GM12878 (cell line): Measurements from ENCODE around the gene PITPNC1. TPM values are rescaled to one million over a fixed set of nuclear protein-coding genes. Genes with fewer than 3 reads are reported as not detected.

Source experiments
- ATAC-seq: fragments of 200-7000 bp; cut with Tn5 transposase; 3 replicates; pipeline ENCODE4 v1.9.1; 2020; ENCODE audit warnings: mild to moderate bottlenecking, moderate library complexity
- BruUV-seq: library from RNA; stranded (reverse); fragments of 400-500 nt; replicated peaks from 2 replicates; lab custom pipeline; 2021; lab: Mats Ljungman, UMichigan
- CTCF ChIA-PET: fragments of 300-600 bp; sonication (Branson Sonifier 250); formaldehyde crosslinking; extraction: SDS; loops from one replicate; lab custom pipeline; 2021; ENCODE audit warnings: inconsistent platforms; lab: Yijun Ruan, JAX
- POLR2A ChIA-PET: fragments of 350-600 bp; formaldehyde crosslinking; extraction: SDS; loops from one replicate; lab custom pipeline; 2021; ENCODE audit warnings: inconsistent platforms; lab: Charles Lee
- RAD21 ChIA-PET: fragments of 300-600 bp; sonication (Branson Sonifier 250); formaldehyde crosslinking; loops from one replicate; lab custom pipeline; 2023; ENCODE audit warnings: antibody characterized with exemption; ENCODE audit not compliant: unreplicated experiment; lab: Charles Lee
- SMC1A ChIA-PET: fragments of 300-600 bp; sonication (Branson Sonifier 250); formaldehyde crosslinking; loops from one replicate; lab custom pipeline; 2023; ENCODE audit not compliant: unreplicated experiment, uncharacterized antibody; lab: Charles Lee
- DNase-seq: peaks from one replicate; pipeline ENCODE4 v3.0.0-alpha.2; 2011; ENCODE audit warnings: low read depth, low spot score
- FAIRE-seq: peaks from 3 replicates; lab custom pipeline; 2011; peaks lifted over from hg19 to GRCh38; lab: Jason Lieb, UNC
- H2AFZ ChIP-seq: 2 replicates; pipeline ENCODE4 v1.6.0; 2011; ENCODE audit warnings: low read depth, low read length, control low read depth; ENCODE audit not compliant: control insufficient read depth
- H3K27ac ChIP-seq: 2 replicates; pipeline ENCODE4 v1.5.1; 2011; ENCODE audit warnings: control low read depth; ENCODE audit not compliant: control insufficient read depth, insufficient read depth
- H3K27me3 ChIP-seq, 2 experiments: replicated peaks in 1 of 2; 2 replicates each; pipeline versions ENCODE4 v1.6.0 to v1.6.1; 2011; ENCODE audit warnings: low read length in 1 of 2; ENCODE audit not compliant: control insufficient read depth in 2 of 2, insufficient read depth in 2 of 2
- H3K36me3 ChIP-seq, 2 experiments: 2 replicates each; pipeline ENCODE4 v1.5.1; 2011; ENCODE audit warnings: low read length in 1 of 2; ENCODE audit not compliant: control insufficient read depth in 2 of 2, insufficient read depth in 2 of 2
- H3K4me1 ChIP-seq: 2 replicates; pipeline ENCODE4 v1.6.1; 2011; ENCODE audit warnings: mild to moderate bottlenecking, low read length, moderate library complexity, mixed read lengths; ENCODE audit not compliant: control insufficient read depth, insufficient read depth
- H3K4me2 ChIP-seq: 2 replicates; pipeline ENCODE4 v1.6.0; 2011; ENCODE audit warnings: control low read depth; ENCODE audit not compliant: control insufficient read depth, insufficient read depth
- H3K4me3 ChIP-seq: fragments of 200-600 bp; sonication (generic); 2 replicates; pipeline ENCODE4 v1.5.1; 2016
- H3K79me2 ChIP-seq: 2 replicates; pipeline ENCODE4 v1.6.0; 2011; ENCODE audit warnings: low read length; ENCODE audit not compliant: control insufficient read depth, insufficient read depth
- H3K9ac ChIP-seq: 2 replicates; pipeline ENCODE4 v1.8.0; 2011; ENCODE audit warnings: low read length, control low read depth, mixed read lengths; ENCODE audit not compliant: control insufficient read depth, insufficient read depth
- H3K9me3 ChIP-seq: replicated peaks from 3 replicates; pipeline ENCODE4 v1.5.1; 2011; ENCODE audit warnings: mild to moderate bottlenecking, low read length; ENCODE audit not compliant: control insufficient read depth, insufficient read depth
- H4K20me1 ChIP-seq: 2 replicates; pipeline ENCODE4 v1.6.0; 2011; ENCODE audit not compliant: control insufficient read depth, insufficient read depth
- ATF7 ChIP-seq: fragments of 450-650 bp; IDR thresholded peaks from 2 replicates; pipeline ENCODE4 v1.6.1; 2016; ENCODE audit warnings: low read depth, mild to moderate bottlenecking
- CBFB ChIP-seq: IDR thresholded peaks from 2 replicates; pipeline ENCODE4 v1.6.1; 2016; ENCODE audit warnings: antibody characterized with exemption, low read depth
- CHD1 ChIP-seq: IDR thresholded peaks from 2 replicates; pipeline ENCODE4 v1.6.1; 2012; ENCODE audit warnings: low read depth, low read length, improper control_type of control experiment
- CREB1 ChIP-seq: IDR thresholded peaks from 2 replicates; pipeline ENCODE4 v1.6.1; 2012; ENCODE audit warnings: low read depth, mild to moderate bottlenecking, inconsistent platforms
- HDAC2 ChIP-seq: fragments of 200-600 bp; sonication (generic); IDR thresholded peaks from 2 replicates; pipeline ENCODE4 v1.6.1; 2017
- IRF4 ChIP-seq: IDR thresholded peaks from 2 replicates; pipeline ENCODE4 v1.6.1; 2011; ENCODE audit warnings: low read depth, low read length
- NFYA ChIP-seq: IDR thresholded peaks from 2 replicates; pipeline ENCODE4 v1.6.1; 2011; ENCODE audit warnings: low read depth, mild to moderate bottlenecking, low read length, improper control_type of control experiment, borderline replicate concordance
- NR2F1 ChIP-seq: fragments of 450-650 bp; conservative IDR thresholded peaks from 2 replicates; pipeline ENCODE4 v1.6.1; 2017; ENCODE audit warnings: mild to moderate bottlenecking
- NRF1 ChIP-seq: conservative IDR thresholded peaks from 2 replicates; pipeline ENCODE4 v1.6.1; 2011; ENCODE audit warnings: mild to moderate bottlenecking, low read depth, low read length, improper control_type of control experiment
- POLR2A ChIP-seq: IDR thresholded peaks from 2 replicates; pipeline ENCODE4 v1.6.1; 2011; ENCODE audit warnings: low read depth, mild to moderate bottlenecking, low read length
- RAD51 ChIP-seq: fragments of 450-650 bp; IDR thresholded peaks from 2 replicates; pipeline ENCODE4 v1.6.1; 2016; ENCODE audit warnings: moderate library complexity, mild to moderate bottlenecking, inconsistent platforms
- RFX5 ChIP-seq: IDR thresholded peaks from 2 replicates; pipeline ENCODE4 v1.6.1; 2011; ENCODE audit warnings: low read depth, low read length, improper control_type of control experiment
- SP1 ChIP-seq: IDR thresholded peaks from one replicate; pipeline ENCODE4 v1.6.1; 2011; ENCODE audit warnings: low read depth, low read length
- TARDBP ChIP-seq: IDR thresholded peaks from 2 replicates; pipeline ENCODE4 v1.6.1; 2016; ENCODE audit warnings: borderline replicate concordance
- TBL1XR1 ChIP-seq: IDR thresholded peaks from 2 replicates; pipeline ENCODE4 v1.6.1; 2012; ENCODE audit warnings: low read depth, low read length, improper control_type of control experiment
- WRNIP1 ChIP-seq: IDR thresholded peaks from 2 replicates; pipeline ENCODE4 v1.6.1; 2011; ENCODE audit warnings: low read depth, low read length, improper control_type of control experiment, borderline replicate concordance
- WGBS: methylation state at CpG from one replicate; pipeline ENCODE4 v1.1.6; 2016; ENCODE audit warnings: low lambda C conversion rate; ENCODE audit not compliant: insufficient replicate concordance, insufficient coverage; ENCODE audit errors: missing lambda C conversion rate; 5-methylcytosine and 5-hydroxymethylcytosine counted together
- in situ Hi-C: fragments of 300-500 bp; cut with MboI; formaldehyde crosslinking; loops from 9 replicates; pipeline ENCODE4 v1.14.3; 2018; ENCODE audit warnings: mixed read lengths
- intact Hi-C: fragments of 100-400 bp; cut with micrococcal nuclease; formaldehyde crosslinking; loops from one replicate; pipeline ENCODE4 v1.14.2; 2022; ENCODE audit not compliant: unreplicated experiment
- polyA plus RNA-seq, 11 experiments: library from polyadenylated mRNA; depleted of rRNA in 4 of 11; unstranded in 6 of 11; stranded (reverse) in 5 of 11; fragments of >200 nt; fragmentation: Nextera tagmentation in 4 of 11; fragmentation: Illumina TruSeq in 1 of 11; extraction: Ambion mirVana in 4 of 11; extraction: Trizol in 1 of 11; gene quantifications; 1 replicate in 1 of 11; 2 replicates in 10 of 11; pipeline versions ENCODE4 v1.2.1 to v1.2.3, GENCODE V29; 2011 to 2016; ENCODE audit warnings: inconsistent platforms in 2 of 11, missing spikeins in 2 of 11, low read depth in 1 of 11
- total RNA-seq, 4 experiments: library from RNA; depleted of rRNA in 3 of 4; stranded (reverse); fragments of >200 nt in 3 of 4; fragmentation: Illumina TruSeq in 1 of 4; extraction: Trizol in 1 of 4; gene quantifications; 2 replicates each; pipeline versions ENCODE4 v1.2.1 to v1.2.3, GENCODE V29; 2013 to 2021
- TF ChIP-seq, protein P1 (sequence below): IDR thresholded peaks from 2 replicates; pipeline ENCODE4 v1.6.1; 2011; ENCODE audit warnings: low read depth, low read length, improper control_type of control experiment, borderline replicate concordance

The PITPNC1 gene
- total and polyA plus RNA-seq, 10 of the 15 experiments (the other 5 are each of a cell fraction or from before 2014, with no cell fraction given): 12.2 to 62.4 (median 47.3) TPM

GRCh38 chr17:67605256-67605912, 228.3 kb downstream of the PITPNC1 start:
- Histone ChIP-seq H4K20me1 (no peaks in the 10 kb centered on the region), H3K4me2 (no peak overlapping the region), H3K9ac (no peak overlapping the region), H3K27me3 (no peaks in the 10 kb centered on the region), H3K79me2 (no peaks in the 10 kb centered on the region; the same call in none of the 2 replicates), H3K9me3 (no peaks in the 10 kb centered on the region), H3K4me3 (no peak overlapping the region), H3K4me1 (peaks cover 38% of the 10 kb centered on the region), H3K27ac (no peak overlapping the region), H3K36me3 (no peaks in the 10 kb centered on the region; a peak in 2 of 4 replicates), H2AFZ (no peak overlapping the region)
- 86% methylated on average over 17 of the region's 17 CpGs for WGBS
- ChIA-PET RAD21 (interaction anchor here (0.6 to 6.3 kb wide), 10 partner anchors 10 to 891 kb away, joined by 3 to 58 read pairs (median 25); no protein-coding TSS in a partner anchor), POLR2A (interaction anchor here (0.8 to 1.0 kb wide), 3 partner anchors 25 to 42 kb away, joined by 3 read pairs; no protein-coding TSS in a partner anchor), SMC1A (interaction anchor here (0.6 to 5.9 kb wide), 14 partner anchors 10 to 231 kb away, joined by 3 to 89 read pairs (median 3); no protein-coding TSS in a partner anchor), CTCF (interaction anchor here (0.8 to 10.6 kb wide), 11 partner anchors 11 to 230 kb away, joined by 3 to 163 read pairs (median 35); partner anchors contain the start of gene PITPNC1)
- TSS peak; percentile 7 for BruUV-seq
- DNase-seq (no peak), ATAC-seq (no peak), FAIRE-seq (no peak)
- intact Hi-C loops (no loop called here), in situ Hi-C loops (no loop called here)
- no peak for TF ChIP-seq IRF4

DNA sequence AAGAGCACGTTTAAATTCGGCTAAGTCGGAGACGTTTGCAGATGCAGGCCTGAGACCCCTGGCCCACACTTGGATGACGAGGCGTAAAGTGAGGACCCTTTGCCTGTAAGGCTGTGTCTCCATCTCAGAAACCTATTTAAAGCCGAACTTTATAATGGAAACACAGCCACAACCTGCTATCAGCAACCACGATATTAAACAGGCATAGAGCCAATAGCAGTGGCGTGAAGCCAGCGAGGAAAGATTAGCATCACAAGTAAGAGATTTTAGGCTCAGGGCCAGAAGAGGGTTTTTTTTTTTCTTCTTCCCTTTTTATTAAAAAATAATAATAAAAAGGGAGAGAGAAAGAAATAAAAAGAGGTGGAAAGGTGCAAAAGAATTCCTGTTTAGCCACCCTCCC, 229.4 kb downstream of the PITPNC1 start:
- ATAC-seq: no peak
- Histone ChIP-seq H3K27me3 (no peaks in the 10 kb centered on the region), H3K79me2 (no peaks in the 10 kb centered on the region; the same call in none of the 2 replicates), H3K4me1 (peaks cover 38% of the 10 kb centered on the region), H3K27ac (no peak overlapping the region), H4K20me1 (no peaks in the 10 kb centered on the region), H3K9ac (no peak overlapping the region), H3K4me2 (no peak overlapping the region), H3K36me3 (no peaks in the 10 kb centered on the region; a peak in 2 of 4 replicates), H3K4me3 (no peak overlapping the region), H3K9me3 (no peaks in the 10 kb centered on the region), H2AFZ (no peak overlapping the region)
- no peak for FAIRE-seq
- RAD21 ChIA-PET: interaction anchor here (5.8 to 6.3 kb wide), 2 partner anchors 42 to 233 kb away, joined by 41 to 58 read pairs; no protein-coding TSS in a partner anchor
- BruUV-seq: no TSS peak
- 76% methylated on average over 10 of the region's 10 CpGs for WGBS
- POLR2A ChIA-PET: interaction anchor here (0.5 kb wide), 1 partner anchor 44 kb away, joined by 7 read pairs; no protein-coding TSS in a partner anchor
- CTCF ChIA-PET: interaction anchor here (2.2 to 10.6 kb wide), 7 partner anchors 12 to 231 kb away, joined by 9 to 163 read pairs (median 37); partner anchors contain the start of gene PITPNC1
- in situ Hi-C loops (no loop called here), intact Hi-C loops (no loop called here)
- SMC1A ChIA-PET: interaction anchor here (0.6 to 5.9 kb wide), 9 partner anchors 17 to 224 kb away, joined by 3 to 43 read pairs (median 3); no protein-coding TSS in a partner anchor
- no peak for DNase-seq
- TF ChIP-seq CHD1 (no peak), NFYA (no peak), WRNIP1 (no peak), ATF7 (no peak), SP1 (no peak), HDAC2 (no peak), TBL1XR1 (no peak), NRF1 (no peak), CREB1 (no peak), CBFB (no peak), RFX5 (no peak), POLR2A (no peak), NR2F1 (no peak), TARDBP (no peak), RAD51 (no peak)
- TF ChIP-seq, protein P1, sequence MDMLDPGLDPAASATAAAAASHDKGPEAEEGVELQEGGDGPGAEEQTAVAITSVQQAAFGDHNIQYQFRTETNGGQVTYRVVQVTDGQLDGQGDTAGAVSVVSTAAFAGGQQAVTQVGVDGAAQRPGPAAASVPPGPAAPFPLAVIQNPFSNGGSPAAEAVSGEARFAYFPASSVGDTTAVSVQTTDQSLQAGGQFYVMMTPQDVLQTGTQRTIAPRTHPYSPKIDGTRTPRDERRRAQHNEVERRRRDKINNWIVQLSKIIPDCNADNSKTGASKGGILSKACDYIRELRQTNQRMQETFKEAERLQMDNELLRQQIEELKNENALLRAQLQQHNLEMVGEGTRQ: no peak
